Measurements from ENCODE around the gene FRS3. TPM values are rescaled to one million over a fixed set of nuclear protein-coding genes. Genes with fewer than 3 reads are reported as not detected.

Gene FRS3
- total and polyA plus RNA-seq, 9 of the 15 experiments (the other 6 are each of a cell fraction or from before 2014, with no cell fraction given): 0.03 to 3.7 (median 1.6) TPM

GRCh38 chr6:41721414-41721813 lies 58.3 kb downstream of the FRS3 start:
- ATAC-seq (no peak), DNase-seq (ENCODE audit: extremely low read depth in 1 of 4, low spot score in 3 of 4) (no peak), FAIRE-seq (no peak)
- H3K27me3 ChIP-seq (ENCODE audit: control insufficient read depth in 2 of 2, insufficient read depth in 2 of 2, low read length in 2 of 2): peaks cover 0 to 6% of the 10 kb centered on the region in 2 experiments; a peak in 1 of 5 replicates
- no TSS peak for BruUV-seq (replicated peaks)
- ChIA-PET POLR2A (interaction anchor here (0.8 to 2.1 kb wide), 3 partner anchors 12 to 42 kb away, joined by 3 to 11 read pairs (median 4); no protein-coding TSS in a partner anchor), CTCF (ENCODE audit: low intra/inter-chr PET ratio) (no interaction called here)
- no peak overlapping the region for H3K27ac ChIP-seq (ENCODE audit: extremely low read depth, low read depth, low read length)
- H3K9me3 ChIP-seq (replicated peaks; ENCODE audit: control insufficient read depth, insufficient read depth, low read depth, low read length): no peaks in the 10 kb centered on the region
- intact Hi-C loops (cut with micrococcal nuclease) (no loop called here), in situ Hi-C loops (cut with MboI) (no loop called here)
- WGBS (ENCODE audit: insufficient coverage, low coverage, missing lambda C conversion rate): 77% methylated on average over 3 of the region's 3 CpGs
- H3K4me3 ChIP-seq: no peak overlapping the region
- no peak overlapping the region for H2AFZ ChIP-seq (ENCODE audit: low read depth, low read length)
- H3K79me2 ChIP-seq (ENCODE audit: control insufficient read depth, insufficient read depth, low read length): no peaks in the 10 kb centered on the region
- peaks cover 20% of the 10 kb centered on the region; the same call in 1 of the 2 replicates for H4K20me1 ChIP-seq (replicated peaks; ENCODE audit: control insufficient read depth, insufficient read depth, low read length)
- TF ChIP-seq ZKSCAN8 (CRISPR knock-in tag; IDR thresholded peaks at IDR 0.05): peak; percentile 59; the same call in 1 of the 2 replicates
- no peak for TF ChIP-seq MAFG (tag; conservative IDR thresholded peaks at IDR 0.05)
- H3K36me3 ChIP-seq (ENCODE audit: control insufficient read depth, insufficient read depth, low read length): no peaks in the 10 kb centered on the region
- H3K9me1 ChIP-seq (ENCODE audit: control insufficient read depth, insufficient read depth, low read length): no peaks in the 10 kb centered on the region
- H3K9ac ChIP-seq (ENCODE audit: insufficient read depth in 1 of 2, low read depth in 2 of 2, low read length in 2 of 2): no peak overlapping the region
- no peak overlapping the region for H3K4me2 ChIP-seq (ENCODE audit: insufficient read depth, low read length)
- H3K4me1 ChIP-seq (replicated peaks in 1 of 2; ENCODE audit: control insufficient read depth in 2 of 2, insufficient read depth in 2 of 2, low read length in 2 of 2): peaks cover 16 to 18% of the 10 kb centered on the region in 2 experiments

- ChIA-PET CTCF (ENCODE audit: low intra/inter-chr PET ratio) (no interaction called here), POLR2A (interaction anchor here (0.7 to 2.1 kb wide), 4 partner anchors 13 to 58 kb away, joined by 4 to 11 read pairs (median 4); no protein-coding TSS in a partner anchor)
- H3K27ac ChIP-seq (ENCODE audit: extremely low read depth, low read depth, low read length): no peak overlapping the region
- no peaks in the 10 kb centered on the region for H3K9me3 ChIP-seq (replicated peaks; ENCODE audit: control insufficient read depth, insufficient read depth, low read depth, low read length)
- no peak for ATAC-seq
- no TSS peak for BruUV-seq (replicated peaks)
- no peak overlapping the region for H2AFZ ChIP-seq (ENCODE audit: low read depth, low read length)
- peaks cover 2 to 12% of the 10 kb centered on the region in 2 experiments; a peak in 3 of 5 replicates for H3K27me3 ChIP-seq (ENCODE audit: control insufficient read depth in 2 of 2, insufficient read depth in 2 of 2, low read length in 2 of 2)
- no peak for TF ChIP-seq MEF2D (tag; conservative IDR thresholded peaks at IDR 0.05; ENCODE audit: low read depth)
- TF ChIP-seq MCM7 (IDR thresholded peaks at IDR 0.05): no peak
- TF ChIP-seq DLX4 (CRISPR knock-in tag; IDR thresholded peaks at IDR 0.05): no peak
- no peak for TF ChIP-seq HSF4 (CRISPR knock-in tag; IDR thresholded peaks at IDR 0.05; ENCODE audit: borderline replicate concordance)
- TF ChIP-seq ADNP (tag; IDR thresholded peaks at IDR 0.05): no peak
- no peak for TF ChIP-seq KAT7 (CRISPR knock-in tag; IDR thresholded peaks at IDR 0.05; ENCODE audit: borderline replicate concordance)
- TF ChIP-seq U2AF2 (optimal IDR thresholded peaks at IDR 0.05; ENCODE audit: low read depth, low read length): no peak
- 28% methylated on average over 2 of the region's 2 CpGs for WGBS (ENCODE audit: insufficient coverage, low coverage, missing lambda C conversion rate)
- in situ Hi-C loops (cut with MboI): no loop called here
- no peak for DNase-seq (ENCODE audit: extremely low read depth in 1 of 4, low spot score in 3 of 4)
- no peak overlapping the region for H3K4me2 ChIP-seq (ENCODE audit: insufficient read depth, low read length)
- FAIRE-seq: no peak
- no peaks in the 10 kb centered on the region for H3K9me1 ChIP-seq (ENCODE audit: control insufficient read depth, insufficient read depth, low read length)
- H3K36me3 ChIP-seq (ENCODE audit: control insufficient read depth, insufficient read depth, low read length): no peaks in the 10 kb centered on the region
- intact Hi-C loops (cut with micrococcal nuclease): no loop called here
- H3K4me3 ChIP-seq: no peak overlapping the region
- no peaks in the 10 kb centered on the region for H3K79me2 ChIP-seq (ENCODE audit: control insufficient read depth, insufficient read depth, low read length)
- peaks cover 16 to 18% of the 10 kb centered on the region in 2 experiments for H3K4me1 ChIP-seq (replicated peaks in 1 of 2; ENCODE audit: control insufficient read depth in 2 of 2, insufficient read depth in 2 of 2, low read length in 2 of 2)
- peaks cover 20% of the 10 kb centered on the region; the same call in 1 of the 2 replicates for H4K20me1 ChIP-seq (replicated peaks; ENCODE audit: control insufficient read depth, insufficient read depth, low read length)
- H3K9ac ChIP-seq (ENCODE audit: insufficient read depth in 1 of 2, low read depth in 2 of 2, low read length in 2 of 2): no peak overlapping the region
These were observed 58.9 kb downstream of the FRS3 start for GRCh38 chr6:41720783-41721182.

Data from K562 (cell line).